Lung (tissue), 12 donors: Measurements from ENCODE around the gene PDZD2. TPM values are rescaled to one million over a fixed set of nuclear protein-coding genes. Genes with fewer than 3 reads are reported as not detected.
"Not testable (repeated sequence)": the region's sequence is repeated elsewhere in the genome, so short reads cannot be mapped to it uniquely, and the experiment has no call there.

ENCODE experiments used
- ATAC-seq: fragments of 200-7000 bp; cut with Tn5 transposase; one replicate; pipeline ENCODE4 v1.9.1; 2020; ENCODE audit warnings: moderate number of reproducible peaks; ENCODE audit not compliant: insufficient read depth, low FRiP score
- DNase-seq, 3 donors: peaks; one replicate each; pipeline ENCODE4 v3.0.0-alpha.2; 2013 to 2017
- H3K27ac ChIP-seq, 2 donors: one replicate each; pipeline ENCODE4 v1.5.1; 2013; ENCODE audit warnings: mild to moderate bottlenecking in 2 of 2, moderate library complexity in 2 of 2, control low read depth in 1 of 2, inconsistent platforms in 1 of 2, low read depth in 1 of 2, low read length in 1 of 2
- H3K27me3 ChIP-seq, 3 donors: one replicate each; pipeline ENCODE4 v1.5.1; 2013; ENCODE audit warnings: low read length in 2 of 3; ENCODE audit not compliant: control insufficient read depth in 3 of 3, insufficient read depth in 3 of 3
- H3K36me3 ChIP-seq, 4 donors: one replicate each; pipeline ENCODE4 v1.5.1; 2013; ENCODE audit warnings: low read length in 4 of 4, mild to moderate bottlenecking in 1 of 4, moderate library complexity in 1 of 4; ENCODE audit not compliant: control insufficient read depth in 4 of 4, insufficient read depth in 4 of 4
- H3K4me1 ChIP-seq, 5 donors: one replicate each; pipeline ENCODE4 v1.5.1; 2013; ENCODE audit warnings: low read length in 5 of 5, mild to moderate bottlenecking in 2 of 5, moderate library complexity in 1 of 5; ENCODE audit not compliant: control insufficient read depth in 5 of 5, insufficient read depth in 5 of 5
- H3K4me3 ChIP-seq: one replicate; pipeline ENCODE4 v1.5.1; 2013; ENCODE audit warnings: mild to moderate bottlenecking, control low read depth, moderate library complexity
- H3K9ac ChIP-seq, 2 donors: one replicate each; pipeline ENCODE4 v1.5.1; 2013; ENCODE audit warnings: low read length in 2 of 2, control low read depth in 1 of 2; ENCODE audit not compliant: insufficient read depth in 1 of 2
- H3K9me3 ChIP-seq, 4 donors: one replicate each; pipeline ENCODE4 v1.5.1; 2013; ENCODE audit warnings: low read length in 3 of 4, mild to moderate bottlenecking in 1 of 4, moderate library complexity in 1 of 4; ENCODE audit not compliant: control insufficient read depth in 4 of 4, insufficient read depth in 3 of 4
- CTCF ChIP-seq: IDR thresholded peaks from 2 replicates; pipeline ENCODE4 v1.5.1; 2012; ENCODE audit warnings: mild to moderate bottlenecking; ENCODE audit errors: control extremely low read depth, extremely low read depth
- WGBS, 2 donors: extraction: QIAGEN DNeasy Blood & Tissue Kit; methylation state at CpG; one replicate each; pipeline ENCODE4 v1.1.7; 2013; 5-methylcytosine and 5-hydroxymethylcytosine counted together
- polyA plus RNA-seq, 2 donors: library from polyadenylated mRNA; stranded (reverse); fragments of 200-250 nt; gene quantifications; one replicate each; pipeline ENCODE4 v1.2.1, GENCODE V29; 2013
- total RNA-seq, 2 donors: library from RNA; depleted of rRNA in 1 of 2; stranded (reverse); fragments of >200 nt in 1 of 2; gene quantifications; one replicate each; pipeline ENCODE4 v1.2.1, GENCODE V29; 2014 to 2021
- donor health status: control.
- donor health status: control.
- donor health status: Bipolar disorder and iron deficiency.
- donor health status: healthy.
- donor health status: DM: yes; HTN: yes; CAD: no.

Gene PDZD2
- total and polyA plus RNA-seq, 4 donors = 9.2 to 56.3 (median 24.8) TPM

- WGBS, 2 donors = 90 to 97% methylated on average over 2 of the region's 2 CpGs
Observed at GRCh38 chr5:32038523-32038922, 399.6 kb downstream of the PDZD2 start.

GRCh38 chr5:32039133-32039532 is 400.2 kb downstream of the PDZD2 start:
- WGBS, 2 donors = 97 to 99% methylated on average over 20 to 22 of the region's 22 CpGs
- not testable (repeated sequence) for ATAC-seq, DNase-seq

More at GRCh38 chr5:32038523-32038922, 399.6 kb downstream of the PDZD2 start:
- H3K9ac ChIP-seq = no peak overlapping the region
- no peak for DNase-seq
- H3K9me3 ChIP-seq = no peaks in the 10 kb centered on the region
- no peaks in the 10 kb centered on the region for H3K27me3 ChIP-seq
- no peak for TF ChIP-seq CTCF
- no peak overlapping the region for H3K27ac ChIP-seq
- peaks cover 0 to 5% (median 3%) of the 10 kb centered on the region in 5 donors for H3K4me1 ChIP-seq
- ATAC-seq = no peak
- peaks cover 0 to 4% (median 0%) of the 10 kb centered on the region in 4 donors for H3K36me3 ChIP-seq
- H3K4me3 ChIP-seq = no peak overlapping the region

GRCh38 chr5:32039601-32040000 is 400.7 kb downstream of the PDZD2 start:
- H3K36me3 ChIP-seq, DNase-seq, H3K9ac ChIP-seq, H3K9me3 ChIP-seq, H3K4me3 ChIP-seq, H3K27me3 ChIP-seq, H3K4me1 ChIP-seq, ATAC-seq, H3K27ac ChIP-seq: not testable (repeated sequence)
- WGBS, 2 donors = 90 to 94% methylated on average over 26 of the region's 26 CpGs

More at GRCh38 chr5:32039133-32039532, 400.2 kb downstream of the PDZD2 start:
- H3K27me3 ChIP-seq, H3K4me1 ChIP-seq, H3K36me3 ChIP-seq, H3K4me3 ChIP-seq, H3K9ac ChIP-seq, H3K9me3 ChIP-seq, H3K27ac ChIP-seq: not testable (repeated sequence)

GRCh38 chr5:32040181-32040695 is 401.3 kb downstream of the PDZD2 start:
- DNase-seq, H3K4me3 ChIP-seq, H3K9me3 ChIP-seq, H3K27me3 ChIP-seq, H3K9ac ChIP-seq, H3K27ac ChIP-seq, ATAC-seq, H3K36me3 ChIP-seq: not testable (repeated sequence)
- 96 to 97% methylated on average over 30 to 31 of the region's 31 CpGs for WGBS, 2 donors
- H3K4me1 ChIP-seq = peaks cover 0 to 13% (median 5%) of the 10 kb centered on the region in 5 donors

- Histone ChIP-seq H3K4me3 (no peak overlapping the region), H3K9ac (no peak overlapping the region), H3K36me3 (peaks cover 0 to 4% (median 0%) of the 10 kb centered on the region in 4 donors), H3K27me3 (no peaks in the 10 kb centered on the region), H3K27ac (no peak overlapping the region), H3K4me1 (peaks cover 0 to 13% (median 5%) of the 10 kb centered on the region in 5 donors), H3K9me3 (no peaks in the 10 kb centered on the region)
- DNase-seq (no peak), ATAC-seq (no peak)
- WGBS, 2 donors = 58% methylated on average over 7 of the region's 7 CpGs
- TF ChIP-seq CTCF = no peak
Observed at GRCh38 chr5:32042551-32042961, 403.6 kb downstream of the PDZD2 start.
